Measurements from ENCODE around the gene CCSER1. TPM values are rescaled to one million over a fixed set of nuclear protein-coding genes. Genes with fewer than 3 reads are reported as not detected.

Gene CCSER1
- total and polyA plus RNA-seq, 2 donors (not counting 1 experiment from before 2014, with no cell fraction given) = under 0.01 TPM; not detected in 1

GRCh38 chr4:90127706-90128345 lies 632 bp downstream of the CCSER1 start:
- Histone ChIP-seq H3K27ac (ENCODE audit: insufficient read depth, low read length) (no peak overlapping the region), H3K27me3 (ENCODE audit: control insufficient read depth, insufficient read depth, low read length) (no peaks in the 10 kb centered on the region), H3K4me1 (ENCODE audit: control insufficient read depth, extremely low read depth, insufficient read depth, low read length) (no peaks in the 10 kb centered on the region), H3K79me2 (ENCODE audit: control insufficient read depth, insufficient read depth, low read length) (no peaks in the 10 kb centered on the region), H4K20me1 (ENCODE audit: control insufficient read depth, extremely low read depth, insufficient read depth, low read length) (no peaks in the 10 kb centered on the region), H3K9me3 (ENCODE audit: control insufficient read depth, insufficient read depth, low read depth, low read length) (no peaks in the 10 kb centered on the region), H3K9ac (ENCODE audit: insufficient read depth, low read length) (no peak overlapping the region), H3K36me3 (ENCODE audit: control insufficient read depth, insufficient read depth, low read length) (no peaks in the 10 kb centered on the region), H3K4me3 (replicated peaks in 1 of 4; ENCODE audit: control extremely low read depth in 1 of 4, insufficient read depth in 1 of 4, low read depth in 3 of 4, low read length in 4 of 4) (peak overlapping the region in 2 of 4 experiments; percentile 29 to 57), H3K4me2 (ENCODE audit: extremely low read depth, insufficient read depth, low read length) (peak overlapping the region; percentile 51), H2AFZ (ENCODE audit: low read length) (no peak overlapping the region)
- TF ChIP-seq EZH2 (IDR thresholded peaks at IDR 0.05; ENCODE audit: low read length, missing control alignments) (no peak), CTCF (conservative IDR thresholded peaks at IDR 0.05 in 1 of 2, IDR thresholded peaks at IDR 0.05 in 1 of 2; ENCODE audit: low read depth in 1 of 2, low read length in 2 of 2) (no peak)
- DNase-seq (ENCODE audit: low read depth in 2 of 2) = peak in 1 of 2 donors; percentile 18

GRCh38 chr4:90128961-90129495 lies 1.8 kb downstream of the CCSER1 start:
- Histone ChIP-seq H3K27ac (ENCODE audit: insufficient read depth, low read length) (no peak overlapping the region), H3K4me3 (replicated peaks in 1 of 4; ENCODE audit: control extremely low read depth in 1 of 4, insufficient read depth in 1 of 4, low read depth in 3 of 4, low read length in 4 of 4) (no peak overlapping the region), H4K20me1 (ENCODE audit: control insufficient read depth, extremely low read depth, insufficient read depth, low read length) (no peaks in the 10 kb centered on the region), H3K27me3 (ENCODE audit: control insufficient read depth, insufficient read depth, low read length) (no peaks in the 10 kb centered on the region), H3K79me2 (ENCODE audit: control insufficient read depth, insufficient read depth, low read length) (no peaks in the 10 kb centered on the region), H3K9me3 (ENCODE audit: control insufficient read depth, insufficient read depth, low read depth, low read length) (no peaks in the 10 kb centered on the region), H3K4me2 (ENCODE audit: extremely low read depth, insufficient read depth, low read length) (no peak overlapping the region), H3K4me1 (ENCODE audit: control insufficient read depth, extremely low read depth, insufficient read depth, low read length) (no peaks in the 10 kb centered on the region), H3K9ac (ENCODE audit: insufficient read depth, low read length) (no peak overlapping the region), H2AFZ (ENCODE audit: low read length) (no peak overlapping the region), H3K36me3 (ENCODE audit: control insufficient read depth, insufficient read depth, low read length) (no peaks in the 10 kb centered on the region)
- TF ChIP-seq CTCF (conservative IDR thresholded peaks at IDR 0.05 in 1 of 2, IDR thresholded peaks at IDR 0.05 in 1 of 2; ENCODE audit: low read depth in 1 of 2, low read length in 2 of 2) = no peak
- TF ChIP-seq EZH2 (IDR thresholded peaks at IDR 0.05; ENCODE audit: low read length, missing control alignments) = no peak
- DNase-seq (ENCODE audit: low read depth in 2 of 2) = no peak

- DNase-seq (ENCODE audit: low read depth in 2 of 2) = no peak
- Histone ChIP-seq H3K27ac (ENCODE audit: insufficient read depth, low read length) (no peak overlapping the region), H3K79me2 (ENCODE audit: control insufficient read depth, insufficient read depth, low read length) (no peaks in the 10 kb centered on the region), H3K9ac (ENCODE audit: insufficient read depth, low read length) (no peak overlapping the region), H3K36me3 (ENCODE audit: control insufficient read depth, insufficient read depth, low read length) (no peaks in the 10 kb centered on the region), H3K9me3 (ENCODE audit: control insufficient read depth, insufficient read depth, low read depth, low read length) (no peaks in the 10 kb centered on the region), H2AFZ (ENCODE audit: low read length) (no peak overlapping the region), H4K20me1 (ENCODE audit: control insufficient read depth, extremely low read depth, insufficient read depth, low read length) (no peaks in the 10 kb centered on the region), H3K27me3 (ENCODE audit: control insufficient read depth, insufficient read depth, low read length) (no peaks in the 10 kb centered on the region), H3K4me1 (ENCODE audit: control insufficient read depth, extremely low read depth, insufficient read depth, low read length) (no peaks in the 10 kb centered on the region), H3K4me3 (replicated peaks in 1 of 4; ENCODE audit: control extremely low read depth in 1 of 4, insufficient read depth in 1 of 4, low read depth in 3 of 4, low read length in 4 of 4) (no peak overlapping the region), H3K4me2 (ENCODE audit: extremely low read depth, insufficient read depth, low read length) (no peak overlapping the region)
- TF ChIP-seq CTCF (conservative IDR thresholded peaks at IDR 0.05 in 1 of 2, IDR thresholded peaks at IDR 0.05 in 1 of 2; ENCODE audit: low read depth in 1 of 2, low read length in 2 of 2) (no peak), EZH2 (IDR thresholded peaks at IDR 0.05; ENCODE audit: low read length, missing control alignments) (no peak)
These were observed 2.9 kb downstream of the CCSER1 start for GRCh38 chr4:90130076-90130475.

Data from fibroblast of lung (primary cell).